Panc1 (cell line): Measurements from ENCODE around the gene TMEM123. TPM values are rescaled to one million over a fixed set of nuclear protein-coding genes. Genes with fewer than 3 reads are reported as not detected.

Source experiments
- ATAC-seq: fragments of 200-7000 bp; cut with Tn5 transposase; 2 replicates; pipeline ENCODE4 v1.9.1; 2020; ENCODE audit warnings: mild to moderate bottlenecking, moderate library complexity
- BruUV-seq: library from RNA; stranded (reverse); fragments of 400-500 nt; replicated peaks from 2 replicates; lab custom pipeline; 2021; lab: Mats Ljungman, UMichigan
- CTCF ChIA-PET: fragments of 300-600 bp; sonication (Branson Sonifier 250); formaldehyde crosslinking; loops from one replicate; lab custom pipeline; 2022; ENCODE audit warnings: antibody characterized with exemption; lab: Charles Lee
- POLR2A ChIA-PET: fragments of 300-600 bp; sonication (Branson Sonifier 250); formaldehyde crosslinking; loops from one replicate; lab custom pipeline; 2022; ENCODE audit warnings: antibody characterized with exemption; lab: Charles Lee
- DNase-seq: peaks from one replicate; pipeline ENCODE4 v3.0.0-alpha.2; 2010; ENCODE audit warnings: low read depth, low spot score
- H3K27ac ChIP-seq: 2 replicates; pipeline ENCODE4 v1.5.1; 2011; ENCODE audit warnings: mild to moderate bottlenecking, low read length, inconsistent platforms
- H3K27me3 ChIP-seq: fragments of 200-500 bp; sonication (Bioruptor generic); 2 replicates; pipeline ENCODE4 v1.6.0; 2014; ENCODE audit warnings: low read length, inconsistent platforms; ENCODE audit not compliant: control insufficient read depth, insufficient read depth
- H3K36me3 ChIP-seq: fragments of 200-500 bp; sonication (Bioruptor generic); 2 replicates; pipeline ENCODE4 v1.5.1; 2014; ENCODE audit warnings: inconsistent platforms, mild to moderate bottlenecking, low read length, moderate library complexity; ENCODE audit not compliant: control insufficient read depth, insufficient read depth
- H3K4me1 ChIP-seq: 2 replicates; pipeline ENCODE4 v1.5.1; 2011; ENCODE audit warnings: inconsistent platforms, mild to moderate bottlenecking, low read length, moderate library complexity; ENCODE audit not compliant: control insufficient read depth, insufficient read depth
- H3K4me3 ChIP-seq, 2 experiments: 2 replicates each; pipeline ENCODE4 v1.5.1; 2011 to 2012; ENCODE audit warnings: low read depth in 2 of 2, low read length in 2 of 2, mild to moderate bottlenecking in 2 of 2, inconsistent platforms in 1 of 2, moderate library complexity in 1 of 2
- H3K9me3 ChIP-seq: fragments of 200-500 bp; sonication (Bioruptor generic); 2 replicates; pipeline ENCODE4 v1.5.1; 2014; ENCODE audit warnings: low read depth, mild to moderate bottlenecking, inconsistent platforms, low read length, moderate library complexity; ENCODE audit not compliant: control insufficient read depth, insufficient read depth
- POLR2AphosphoS5 ChIP-seq: IDR thresholded peaks from 2 replicates; pipeline ENCODE4 v1.6.1; 2012; ENCODE audit warnings: mild to moderate bottlenecking, low read depth, low read length, moderate library complexity
- SIN3A ChIP-seq: IDR thresholded peaks from 2 replicates; pipeline ENCODE4 v1.6.1; 2012; ENCODE audit warnings: low read depth, mild to moderate bottlenecking, low read length, moderate library complexity, borderline replicate concordance; ENCODE audit not compliant: insufficient read depth
- TCF7L2 ChIP-seq: IDR thresholded peaks from 2 replicates; pipeline ENCODE4 v1.6.1; 2011; ENCODE audit warnings: mild to moderate bottlenecking, low read depth, low read length, inconsistent platforms
- in situ Hi-C: cut with HindIII; loops from 2 replicates; pipeline ENCODE4 v1.10.0; 2016; ENCODE audit warnings: low sequenced_read_pairs, low pct_unique_long_range_greater_than_20kb
- intact Hi-C: fragments of 100-400 bp; cut with micrococcal nuclease; formaldehyde crosslinking; loops from one replicate; pipeline ENCODE4 v1.10.0; 2022; ENCODE audit not compliant: unreplicated experiment
- total RNA-seq: library from RNA; stranded (reverse); gene quantifications from one replicate; pipeline ENCODE4 v1.2.1, GENCODE V29; 2021; ENCODE audit not compliant: unreplicated experiment
- TF ChIP-seq, protein P1 (sequence below): fragments of 450-650 bp; IDR thresholded peaks from 2 replicates; pipeline ENCODE4 v1.5.1; 2017; ENCODE audit warnings: mild to moderate bottlenecking
- TF ChIP-seq, protein P2 (sequence below), 2 experiments: IDR thresholded peaks; 2 replicates each; pipeline ENCODE4 v1.6.1; 2011 to 2012; ENCODE audit warnings: low read depth in 2 of 2, control low read depth in 1 of 2, low read length in 1 of 2, mild to moderate bottlenecking in 1 of 2, moderate library complexity in 1 of 2; ENCODE audit not compliant: insufficient read depth in 1 of 2

TMEM123 gene
- total RNA-seq, 1 experiment from 2014 or later: 383 TPM

DNA sequence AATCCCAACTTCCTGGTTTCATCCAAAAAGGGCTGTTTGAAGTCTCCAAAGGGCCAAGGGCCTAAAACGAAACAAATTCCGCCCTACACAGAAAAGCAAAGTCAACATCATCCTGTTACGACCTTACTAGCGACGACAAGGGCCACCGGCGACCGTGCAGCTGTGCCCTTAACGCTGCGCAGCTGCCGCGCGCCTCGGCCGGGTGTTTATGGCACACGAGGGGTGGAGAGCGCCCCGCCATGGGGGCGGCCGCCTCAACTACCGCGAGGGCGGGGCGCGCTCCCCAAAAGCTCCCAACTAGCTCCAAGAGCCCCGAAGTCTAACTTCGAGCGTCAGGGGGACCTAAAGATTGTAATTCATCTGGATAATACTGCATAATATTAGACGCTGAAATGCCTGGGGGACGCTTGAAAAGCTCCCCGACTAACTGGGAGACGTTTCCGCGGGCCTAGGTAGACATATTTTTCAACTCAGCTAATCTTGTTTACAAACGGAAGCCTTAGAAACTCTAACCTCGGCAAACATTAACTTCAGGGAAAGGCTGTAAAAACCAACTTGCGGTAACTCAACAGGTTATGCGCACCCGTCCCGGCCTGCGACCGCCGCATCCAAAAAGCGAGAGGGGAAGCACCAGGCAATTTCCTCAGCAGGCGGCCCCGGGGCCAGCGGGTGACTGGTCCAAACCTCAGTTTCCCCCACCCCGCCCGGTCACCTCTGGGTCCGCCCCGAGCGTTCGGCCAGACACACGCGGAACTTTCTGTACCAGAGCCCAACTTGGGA, 694 bp downstream of the TMEM123 start:
- Histone ChIP-seq H3K9me3 (no peaks in the 10 kb centered on the region), H3K36me3 (peaks cover 9% of the 10 kb centered on the region; the same call in 1 of the 2 replicates), H3K27ac (peak overlapping the region; percentile 98), H3K4me1 (peaks cover 64% of the 10 kb centered on the region), H3K27me3 (no peaks in the 10 kb centered on the region), H3K4me3 (peak overlapping the region; percentile 73 to 84)
- TF ChIP-seq POLR2AphosphoS5 (0 out of 2 replicates have a peak, but pooled peaks have one; percentile 40), TCF7L2 (peak; percentile 70)
- TF ChIP-seq, protein P1, sequence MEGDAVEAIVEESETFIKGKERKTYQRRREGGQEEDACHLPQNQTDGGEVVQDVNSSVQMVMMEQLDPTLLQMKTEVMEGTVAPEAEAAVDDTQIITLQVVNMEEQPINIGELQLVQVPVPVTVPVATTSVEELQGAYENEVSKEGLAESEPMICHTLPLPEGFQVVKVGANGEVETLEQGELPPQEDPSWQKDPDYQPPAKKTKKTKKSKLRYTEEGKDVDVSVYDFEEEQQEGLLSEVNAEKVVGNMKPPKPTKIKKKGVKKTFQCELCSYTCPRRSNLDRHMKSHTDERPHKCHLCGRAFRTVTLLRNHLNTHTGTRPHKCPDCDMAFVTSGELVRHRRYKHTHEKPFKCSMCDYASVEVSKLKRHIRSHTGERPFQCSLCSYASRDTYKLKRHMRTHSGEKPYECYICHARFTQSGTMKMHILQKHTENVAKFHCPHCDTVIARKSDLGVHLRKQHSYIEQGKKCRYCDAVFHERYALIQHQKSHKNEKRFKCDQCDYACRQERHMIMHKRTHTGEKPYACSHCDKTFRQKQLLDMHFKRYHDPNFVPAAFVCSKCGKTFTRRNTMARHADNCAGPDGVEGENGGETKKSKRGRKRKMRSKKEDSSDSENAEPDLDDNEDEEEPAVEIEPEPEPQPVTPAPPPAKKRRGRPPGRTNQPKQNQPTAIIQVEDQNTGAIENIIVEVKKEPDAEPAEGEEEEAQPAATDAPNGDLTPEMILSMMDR: peak; percentile 26
- TF ChIP-seq, protein P2, sequence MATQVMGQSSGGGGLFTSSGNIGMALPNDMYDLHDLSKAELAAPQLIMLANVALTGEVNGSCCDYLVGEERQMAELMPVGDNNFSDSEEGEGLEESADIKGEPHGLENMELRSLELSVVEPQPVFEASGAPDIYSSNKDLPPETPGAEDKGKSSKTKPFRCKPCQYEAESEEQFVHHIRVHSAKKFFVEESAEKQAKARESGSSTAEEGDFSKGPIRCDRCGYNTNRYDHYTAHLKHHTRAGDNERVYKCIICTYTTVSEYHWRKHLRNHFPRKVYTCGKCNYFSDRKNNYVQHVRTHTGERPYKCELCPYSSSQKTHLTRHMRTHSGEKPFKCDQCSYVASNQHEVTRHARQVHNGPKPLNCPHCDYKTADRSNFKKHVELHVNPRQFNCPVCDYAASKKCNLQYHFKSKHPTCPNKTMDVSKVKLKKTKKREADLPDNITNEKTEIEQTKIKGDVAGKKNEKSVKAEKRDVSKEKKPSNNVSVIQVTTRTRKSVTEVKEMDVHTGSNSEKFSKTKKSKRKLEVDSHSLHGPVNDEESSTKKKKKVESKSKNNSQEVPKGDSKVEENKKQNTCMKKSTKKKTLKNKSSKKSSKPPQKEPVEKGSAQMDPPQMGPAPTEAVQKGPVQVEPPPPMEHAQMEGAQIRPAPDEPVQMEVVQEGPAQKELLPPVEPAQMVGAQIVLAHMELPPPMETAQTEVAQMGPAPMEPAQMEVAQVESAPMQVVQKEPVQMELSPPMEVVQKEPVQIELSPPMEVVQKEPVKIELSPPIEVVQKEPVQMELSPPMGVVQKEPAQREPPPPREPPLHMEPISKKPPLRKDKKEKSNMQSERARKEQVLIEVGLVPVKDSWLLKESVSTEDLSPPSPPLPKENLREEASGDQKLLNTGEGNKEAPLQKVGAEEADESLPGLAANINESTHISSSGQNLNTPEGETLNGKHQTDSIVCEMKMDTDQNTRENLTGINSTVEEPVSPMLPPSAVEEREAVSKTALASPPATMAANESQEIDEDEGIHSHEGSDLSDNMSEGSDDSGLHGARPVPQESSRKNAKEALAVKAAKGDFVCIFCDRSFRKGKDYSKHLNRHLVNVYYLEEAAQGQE (IDR thresholded peaks at IDR 0.05; ENCODE audit: insufficient read depth in 1 of 2, low read depth in 2 of 2, low read length in 1 of 2): no peak
- intact Hi-C loops (loop anchor here (1.0 to 5.0 kb wide), 2 partner anchors 40 to 43 kb away; no protein-coding TSS in a partner anchor), in situ Hi-C loops (no loop called here)
- peak; percentile 65 for ATAC-seq
- BruUV-seq: no TSS peak
- no peak for DNase-seq
- ChIA-PET POLR2A (interaction anchor here (0.6 kb wide), 2 partner anchors 59 to 341 kb away, joined by 3 to 4 read pairs; no protein-coding TSS in a partner anchor), CTCF (interaction anchor here (0.5 to 1.0 kb wide), 3 partner anchors 61 to 313 kb away, joined by 3 read pairs; no protein-coding TSS in a partner anchor)

DNA sequence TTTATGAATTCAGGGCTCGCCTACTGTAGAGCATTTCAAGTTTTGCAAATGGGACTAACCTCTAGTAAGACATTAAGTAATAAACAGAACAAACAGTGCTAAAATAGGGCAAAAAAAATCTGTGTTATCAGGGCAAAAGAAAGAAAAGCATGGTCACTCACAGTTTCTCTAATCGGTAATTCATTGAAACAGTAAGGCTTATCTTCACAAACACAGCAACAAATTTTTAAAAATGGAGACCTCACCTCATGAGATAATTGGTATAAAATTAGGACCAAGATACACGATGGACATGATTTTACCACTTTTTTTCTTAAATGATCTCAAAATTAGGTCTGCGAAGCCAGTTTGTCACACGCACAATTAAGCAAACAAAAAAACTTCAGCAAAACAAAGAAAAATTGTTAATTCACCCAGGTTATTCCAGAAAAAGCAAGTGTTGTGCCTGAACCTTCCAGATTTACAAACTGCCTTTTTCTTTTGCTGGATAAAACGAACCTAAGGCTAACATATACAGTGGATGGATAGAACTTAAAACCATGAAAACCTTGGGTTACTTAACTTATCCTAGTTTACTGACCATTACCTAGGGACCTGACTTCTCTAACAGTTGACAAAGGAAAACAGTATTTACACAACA, 1.4 kb downstream of the TMEM123 start:
- Histone ChIP-seq H3K27me3 (no peaks in the 10 kb centered on the region), H3K36me3 (peaks cover 11% of the 10 kb centered on the region; the same call in 1 of the 2 replicates), H3K27ac (peak overlapping the region; percentile 98), H3K9me3 (no peaks in the 10 kb centered on the region), H3K4me3 (peak overlapping the region; percentile 73 to 84), H3K4me1 (peaks cover 71% of the 10 kb centered on the region)
- in situ Hi-C loops: no loop called here
- POLR2A ChIA-PET: no interaction called here
- ATAC-seq: no peak
- TF ChIP-seq POLR2AphosphoS5: no peak
- TF ChIP-seq TCF7L2: no peak
- no peak for TF ChIP-seq SIN3A
- TF ChIP-seq, protein P1: no peak
- TF ChIP-seq, protein P2 (IDR thresholded peaks at IDR 0.05; ENCODE audit: insufficient read depth in 1 of 2, low read depth in 2 of 2, low read length in 1 of 2): no peak
- DNase-seq: no peak
- BruUV-seq: TSS peak; percentile 63
- CTCF ChIA-PET: interaction anchor here (1.0 kb wide), 1 partner anchor 61 kb away, joined by 3 read pairs; no protein-coding TSS in a partner anchor
- intact Hi-C loops: loop anchor here (5.0 kb wide), 1 partner anchor 39 kb away; no protein-coding TSS in a partner anchor
